Suprapubic skin (tissue), 3 donors: ENCODE results near the gene NRP2.

Experiments
- EP300 ChIP-seq: sonication (generic); formaldehyde crosslinking; IDR thresholded peaks from one replicate; pipeline ENCODE4 v1.6.1; 2017; ENCODE audit warnings: antibody characterized with exemption
- TF ChIP-seq, protein P1 (sequence below), 2 donors: fragments of 200-600 bp in 1 of 2; fragments of 450-650 bp in 1 of 2; sonication (generic) in 1 of 2; IDR thresholded peaks; one replicate each; pipeline ENCODE4 v1.5.1; 2016 to 2019; ENCODE audit warnings: antibody characterized with exemption in 2 of 2, mild to moderate bottlenecking in 1 of 2, moderate library complexity in 1 of 2

DNA sequence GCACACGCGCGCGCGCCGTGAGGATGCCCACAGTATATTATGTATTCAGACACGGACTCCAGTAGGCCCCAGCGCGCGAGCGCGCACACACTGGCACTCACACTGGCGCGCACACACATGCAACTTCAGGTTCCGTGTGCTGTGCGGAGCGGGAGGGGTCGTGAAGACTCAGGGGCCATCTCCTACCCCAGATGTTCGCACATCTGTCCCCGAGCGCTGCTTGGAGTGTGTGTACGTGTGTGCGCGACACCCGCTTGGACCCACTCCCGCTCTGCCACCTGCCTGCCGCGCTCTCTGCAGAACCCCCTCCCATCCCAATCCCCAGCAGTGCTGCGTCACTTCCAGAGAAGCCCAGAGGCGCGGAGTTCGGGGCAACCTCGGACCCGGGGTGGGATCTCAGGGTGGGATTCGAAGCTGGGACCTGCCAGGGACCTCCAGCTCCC, 2.6 kb downstream of the NRP2 start:
- TF ChIP-seq, protein P1, sequence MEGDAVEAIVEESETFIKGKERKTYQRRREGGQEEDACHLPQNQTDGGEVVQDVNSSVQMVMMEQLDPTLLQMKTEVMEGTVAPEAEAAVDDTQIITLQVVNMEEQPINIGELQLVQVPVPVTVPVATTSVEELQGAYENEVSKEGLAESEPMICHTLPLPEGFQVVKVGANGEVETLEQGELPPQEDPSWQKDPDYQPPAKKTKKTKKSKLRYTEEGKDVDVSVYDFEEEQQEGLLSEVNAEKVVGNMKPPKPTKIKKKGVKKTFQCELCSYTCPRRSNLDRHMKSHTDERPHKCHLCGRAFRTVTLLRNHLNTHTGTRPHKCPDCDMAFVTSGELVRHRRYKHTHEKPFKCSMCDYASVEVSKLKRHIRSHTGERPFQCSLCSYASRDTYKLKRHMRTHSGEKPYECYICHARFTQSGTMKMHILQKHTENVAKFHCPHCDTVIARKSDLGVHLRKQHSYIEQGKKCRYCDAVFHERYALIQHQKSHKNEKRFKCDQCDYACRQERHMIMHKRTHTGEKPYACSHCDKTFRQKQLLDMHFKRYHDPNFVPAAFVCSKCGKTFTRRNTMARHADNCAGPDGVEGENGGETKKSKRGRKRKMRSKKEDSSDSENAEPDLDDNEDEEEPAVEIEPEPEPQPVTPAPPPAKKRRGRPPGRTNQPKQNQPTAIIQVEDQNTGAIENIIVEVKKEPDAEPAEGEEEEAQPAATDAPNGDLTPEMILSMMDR (IDR thresholded peaks at IDR 0.05), result no peak
- TF ChIP-seq EP300, result no peak
